Skeletal muscle satellite cell (primary cell): ENCODE results near the gene CRK.
A peak's percentile ranks its signal among the peaks of the same experiment; 100 is the strongest.
"Not testable (repeated sequence)": the region's sequence is repeated elsewhere in the genome, so short reads cannot be mapped to it uniquely, and the experiment has no call there.

Experiments
- H3K27me3 ChIP-seq: 2 replicates; pipeline ENCODE4 v1.7.0; 2013; ENCODE audit warnings: low read length; ENCODE audit not compliant: control insufficient read depth, insufficient read depth
- H3K36me3 ChIP-seq: 2 replicates; pipeline ENCODE4 v1.7.0; 2013; ENCODE audit warnings: mild to moderate bottlenecking, control low read depth, low read length; ENCODE audit not compliant: insufficient read depth
- H3K4me1 ChIP-seq: 2 replicates; pipeline ENCODE4 v1.7.0; 2013; ENCODE audit warnings: low read length; ENCODE audit not compliant: control insufficient read depth, insufficient read depth
- H3K4me2 ChIP-seq: 2 replicates; pipeline ENCODE4 v1.7.0; 2013; ENCODE audit warnings: mild to moderate bottlenecking, low read length
- H3K4me3 ChIP-seq: 2 replicates; pipeline ENCODE4 v1.7.0; 2013; ENCODE audit warnings: low read length
- H3K9ac ChIP-seq: 2 replicates; pipeline ENCODE4 v1.7.0; 2013; ENCODE audit warnings: mild to moderate bottlenecking, low read depth, low read length, moderate library complexity
- H3K9me3 ChIP-seq: replicated peaks from 2 replicates; pipeline ENCODE4 v1.7.0; 2013; ENCODE audit warnings: mild to moderate bottlenecking, control low read depth, low read length

Gene CRK

DNA sequence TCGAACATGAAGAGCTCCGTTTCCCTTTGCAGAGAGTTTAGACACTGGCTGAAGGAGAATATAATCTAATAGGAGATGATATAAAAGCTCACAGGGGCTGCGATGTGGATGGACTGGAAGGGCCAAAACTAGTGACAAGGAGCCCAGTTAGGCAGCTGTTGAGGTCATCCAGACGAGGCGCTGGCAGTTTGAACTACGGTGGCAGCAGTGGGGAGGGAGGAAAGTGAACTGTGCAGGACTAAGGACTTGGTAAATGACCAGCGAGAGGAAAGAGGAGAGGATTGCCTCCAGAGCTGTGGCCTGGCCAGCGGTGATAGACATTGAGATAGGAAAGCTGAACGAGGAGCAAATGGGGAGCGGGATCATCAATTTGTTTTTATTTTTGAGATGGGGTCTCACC lies 41.4 kb downstream of the CRK start:
- H3K9me3 ChIP-seq: no peaks in the 10 kb centered on the region
- H3K4me1 ChIP-seq: peaks cover 23% of the 10 kb centered on the region
- H3K27me3 ChIP-seq: no peaks in the 10 kb centered on the region
- H3K4me2 ChIP-seq: no peak overlapping the region
- H3K4me3 ChIP-seq: no peak overlapping the region
- no peak overlapping the region for H3K9ac ChIP-seq
- H3K36me3 ChIP-seq: peaks cover 11% of the 10 kb centered on the region

DNA sequence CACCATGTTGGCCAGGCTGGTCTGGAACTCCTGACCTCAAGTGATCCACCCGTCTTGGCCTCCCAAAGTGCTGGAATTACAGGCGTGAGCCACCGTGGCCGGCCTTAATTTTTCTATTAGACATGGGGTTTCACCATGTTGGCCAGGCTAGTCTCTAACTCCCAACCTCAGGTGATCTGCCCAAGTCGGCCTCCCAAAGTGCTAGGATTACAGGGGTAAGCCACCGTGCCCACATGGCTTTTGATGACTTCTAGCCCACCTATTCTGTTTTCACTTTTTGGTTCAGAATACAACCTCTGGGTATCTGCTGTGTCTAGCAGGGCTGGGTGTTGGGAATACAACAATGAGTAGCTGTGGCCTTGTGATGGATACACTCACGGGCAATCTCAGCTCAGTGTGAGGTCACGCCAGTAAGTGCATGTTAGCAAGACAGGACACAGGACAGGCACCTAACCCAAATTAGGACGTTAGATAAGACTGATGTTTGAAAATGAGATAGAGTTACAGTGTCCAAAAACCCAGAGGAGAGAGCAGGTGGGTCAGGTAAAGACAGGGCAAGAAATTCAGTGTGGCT lies 41.9 kb downstream of the CRK start:
- Histone ChIP-seq H3K27me3 (no peaks in the 10 kb centered on the region), H3K4me3 (no peak overlapping the region), H3K36me3 (peaks cover 11% of the 10 kb centered on the region), H3K4me1 (peaks cover 23% of the 10 kb centered on the region), H3K9me3 (no peaks in the 10 kb centered on the region), H3K9ac (no peak overlapping the region), H3K4me2 (no peak overlapping the region)

GRCh38 chr17:1413281-1413791 lies 42.7 kb downstream of the CRK start:
- H3K4me3 ChIP-seq: no peak overlapping the region
- H3K27me3 ChIP-seq: no peaks in the 10 kb centered on the region
- H3K36me3 ChIP-seq: peaks cover 11% of the 10 kb centered on the region
- H3K9me3 ChIP-seq: no peaks in the 10 kb centered on the region
- H3K9ac ChIP-seq: no peak overlapping the region
- H3K4me2 ChIP-seq: peak overlapping the region; percentile 10
- H3K4me1 ChIP-seq: peaks cover 23% of the 10 kb centered on the region

GRCh38 chr17:1412185-1413110 lies 43.6 kb downstream of the CRK start:
- H3K27me3 ChIP-seq: no peaks in the 10 kb centered on the region
- no peak overlapping the region for H3K9ac ChIP-seq
- H3K9me3 ChIP-seq: no peaks in the 10 kb centered on the region
- peaks cover 23% of the 10 kb centered on the region for H3K4me1 ChIP-seq
- peak overlapping the region; percentile 10 for H3K4me2 ChIP-seq
- H3K36me3 ChIP-seq: peaks cover 6% of the 10 kb centered on the region
- H3K4me3 ChIP-seq: no peak overlapping the region

DNA sequence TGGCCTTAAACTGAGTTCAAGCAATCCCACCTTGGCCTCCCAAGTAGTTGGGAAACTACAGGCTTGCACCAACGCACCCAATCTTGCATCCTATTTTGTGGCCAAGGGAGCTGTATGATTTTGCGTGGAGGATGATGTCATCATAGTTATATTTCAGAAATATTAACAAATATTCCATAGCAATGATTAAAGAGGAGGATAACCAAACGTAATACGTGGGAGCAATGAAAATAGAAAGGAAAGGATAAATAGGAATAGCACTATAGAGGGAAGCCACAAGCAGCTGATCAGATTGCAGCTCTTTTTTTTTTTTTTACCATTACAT lies 53.8 kb downstream of the CRK start:
- Histone ChIP-seq H3K4me2 (no peak overlapping the region), H3K27me3 (no peaks in the 10 kb centered on the region), H3K9ac (no peak overlapping the region), H3K9me3 (no peaks in the 10 kb centered on the region), H3K4me1 (peaks cover 13% of the 10 kb centered on the region), H3K4me3 (no peak overlapping the region), H3K36me3 (peaks cover 4% of the 10 kb centered on the region)

- Histone ChIP-seq H3K27me3 (no peaks in the 10 kb centered on the region), H3K4me3 (peak within 1 kb of the TSS; percentile 96), H3K4me2 (peak within 1 kb of the TSS; percentile 96), H3K9me3 (no peaks in the 10 kb centered on the region), H3K9ac (peak within 1 kb of the TSS; percentile 100), H3K36me3 (peaks cover 14% of the 10 kb centered on the region), H3K4me1 (peaks cover 22% of the 10 kb centered on the region)
These were observed 56.1 kb downstream of the CRK start, which contains the start of gene YWHAE for GRCh38 chr17:1399679-1400512. YWHAE (minus strand) TSS chr17:1400222; CDS start chr17:1400110, 112 bp downstream.

DNA sequence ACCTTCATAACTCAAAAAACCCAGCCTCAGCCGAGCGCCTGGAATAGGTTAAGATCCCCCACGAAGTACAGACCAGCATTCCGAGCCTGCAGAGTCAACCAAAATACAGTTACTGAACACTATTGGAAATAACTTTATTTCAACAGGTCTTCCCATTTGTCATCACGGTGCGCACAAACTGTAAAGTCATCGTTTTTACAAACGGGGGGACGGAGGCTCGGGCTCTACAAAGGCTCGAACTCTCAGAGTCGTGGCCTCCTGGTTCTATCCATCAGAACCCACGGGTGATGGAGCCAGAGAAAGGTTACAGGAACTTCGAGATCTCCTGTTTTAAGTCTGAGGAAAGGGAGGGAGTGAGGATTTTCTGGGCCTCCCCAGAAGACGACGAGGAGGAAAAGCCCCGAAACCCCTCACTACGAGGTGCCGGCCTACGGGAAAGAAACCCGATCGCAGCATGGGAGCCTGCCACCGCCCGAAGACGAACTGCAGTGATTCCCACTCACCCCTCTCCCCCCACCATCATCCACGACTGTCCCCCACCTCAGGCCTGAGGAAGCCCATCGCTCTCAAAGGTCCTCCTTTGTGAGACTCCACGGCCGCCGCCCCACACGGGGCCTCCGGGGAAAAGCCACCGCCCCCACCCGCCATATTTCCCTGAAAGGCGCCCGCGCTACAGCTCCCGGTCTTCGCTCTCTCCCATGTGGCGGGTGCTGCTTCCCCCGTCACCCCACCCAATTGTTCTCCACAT lies 56.9 kb downstream of the CRK start:
- Histone ChIP-seq H3K4me1 (peaks cover 30% of the 10 kb centered on the region), H3K36me3 (peaks cover 14% of the 10 kb centered on the region), H3K9ac (peak overlapping the region; percentile 100), H3K9me3 (no peaks in the 10 kb centered on the region), H3K4me3 (peak overlapping the region; percentile 96), H3K4me2 (peak overlapping the region; percentile 84), H3K27me3 (no peaks in the 10 kb centered on the region)

- Histone ChIP-seq H3K27me3 (no peaks in the 10 kb centered on the region), H3K9me3 (no peaks in the 10 kb centered on the region), H3K36me3 (peaks cover 14% of the 10 kb centered on the region), H3K4me1 (peaks cover 38% of the 10 kb centered on the region), H3K4me2 (peak overlapping the region; percentile 84), H3K9ac (peak overlapping the region; percentile 100), H3K4me3 (peak overlapping the region; percentile 96)
These were observed 58.0 kb downstream of the CRK start for GRCh38 chr17:1398028-1398427.

GRCh38 chr17:1395876-1396665 lies 60.0 kb downstream of the CRK start:
- peaks cover 56% of the 10 kb centered on the region for H3K4me1 ChIP-seq
- not testable (repeated sequence) for H3K9me3 ChIP-seq

GRCh38 chr17:1391577-1391976 lies 64.5 kb downstream of the CRK start:
- H3K4me1 ChIP-seq: peaks cover 63% of the 10 kb centered on the region
- no peak overlapping the region for H3K4me3 ChIP-seq
- H3K4me2 ChIP-seq: peak overlapping the region; percentile 68
- no peak overlapping the region for H3K9ac ChIP-seq
- no peaks in the 10 kb centered on the region for H3K27me3 ChIP-seq
- no peaks in the 10 kb centered on the region for H3K9me3 ChIP-seq
- H3K36me3 ChIP-seq: peaks cover 16% of the 10 kb centered on the region

More at GRCh38 chr17:1395876-1396665, 60.0 kb downstream of the CRK start:
- not testable (repeated sequence) for H3K4me3 ChIP-seq, H3K9ac ChIP-seq, H3K27me3 ChIP-seq
- peaks cover 20% of the 10 kb centered on the region for H3K36me3 ChIP-seq
- peak overlapping the region; percentile 23 for H3K4me2 ChIP-seq
